CD14-positive monocyte (primary cell): ENCODE data around the gene NOS1. TPM values are rescaled to one million over a fixed set of nuclear protein-coding genes. Genes with fewer than 3 reads are reported as not detected.
"Not testable (repeated sequence)": the region's sequence is repeated elsewhere in the genome, so short reads cannot be mapped to it uniquely, and the experiment has no call there.

ENCODE experiments used
- DNase-seq, 3 donors: peaks; one replicate each; pipeline ENCODE4 v3.0.0-alpha.2; 2011 to 2022
- H2AFZ ChIP-seq: 2 replicates; pipeline ENCODE4 v1.6.0; 2012; ENCODE audit warnings: mild to moderate bottlenecking, low read depth, low read length, inconsistent platforms; ENCODE audit not compliant: insufficient read depth, poor library complexity, severe bottlenecking
- H3K27ac ChIP-seq, 2 donors: 1 replicate in 1 of 2; 2 replicates in 1 of 2; pipeline ENCODE4 v1.5.1; 2012 to 2013; ENCODE audit warnings: low read length in 2 of 2, control low read depth in 1 of 2, inconsistent platforms in 1 of 2, low read depth in 1 of 2, mild to moderate bottlenecking in 1 of 2
- H3K27me3 ChIP-seq, 2 donors: one replicate each; pipeline versions ENCODE4 v1.6.0 to v1.6.1; 2011 to 2013; ENCODE audit warnings: low read length in 2 of 2; ENCODE audit not compliant: control insufficient read depth in 2 of 2, insufficient read depth in 2 of 2
- H3K36me3 ChIP-seq, 2 donors: replicated peaks in 1 of 2; 1 replicate in 1 of 2; 2 replicates in 1 of 2; pipeline versions ENCODE4 v1.5.1 to v1.6.1; 2012 to 2013; ENCODE audit warnings: low read length in 2 of 2, control low read depth in 1 of 2, inconsistent platforms in 1 of 2, mild to moderate bottlenecking in 1 of 2; ENCODE audit not compliant: insufficient read depth in 2 of 2, control insufficient read depth in 1 of 2
- H3K4me1 ChIP-seq, 2 donors: 1 replicate in 1 of 2; 2 replicates in 1 of 2; pipeline versions ENCODE4 v1.5.1 to v1.6.1; 2012 to 2013; ENCODE audit warnings: low read length in 2 of 2, control low read depth in 1 of 2, inconsistent platforms in 1 of 2, mild to moderate bottlenecking in 1 of 2, moderate library complexity in 1 of 2; ENCODE audit not compliant: insufficient read depth in 2 of 2, control insufficient read depth in 1 of 2
- H3K4me2 ChIP-seq: replicated peaks from 2 replicates; pipeline ENCODE3; 2012; ENCODE audit warnings: low read length, moderate library complexity, mild to moderate bottlenecking; ENCODE audit not compliant: poor library complexity, severe bottlenecking; ENCODE audit errors: extremely low read depth
- H3K4me3 ChIP-seq, 3 experiments: fragments of 200-600 bp in 1 of 3; sonication (generic) in 1 of 3; replicated peaks in 1 of 3; 1 replicate in 2 of 3; 2 replicates in 1 of 3; pipeline ENCODE4 v1.5.1; 2011 to 2013; ENCODE audit warnings: low read length in 3 of 3, mild to moderate bottlenecking in 3 of 3, control low read depth in 2 of 3, low read depth in 2 of 3, inconsistent platforms in 1 of 3, moderate library complexity in 1 of 3
- H3K79me2 ChIP-seq: 2 replicates; pipeline ENCODE4 v1.6.0; 2012; ENCODE audit warnings: mild to moderate bottlenecking, control low read depth, inconsistent platforms, low read length, moderate library complexity; ENCODE audit not compliant: insufficient read depth
- H3K9ac ChIP-seq: 2 replicates; pipeline ENCODE4 v1.6.0; 2017; ENCODE audit warnings: low read length, mild to moderate bottlenecking; ENCODE audit not compliant: insufficient read depth, poor library complexity, severe bottlenecking
- H3K9me3 ChIP-seq, 2 donors: replicated peaks in 1 of 2; 1 replicate in 1 of 2; 2 replicates in 1 of 2; pipeline versions ENCODE4 v1.5.1 to v1.6.1; 2012 to 2013; ENCODE audit warnings: low read length in 2 of 2, control low read depth in 1 of 2; ENCODE audit not compliant: control insufficient read depth in 1 of 2, insufficient read depth in 1 of 2
- H4K20me1 ChIP-seq: 2 replicates; pipeline ENCODE4 v1.6.0; 2012; ENCODE audit warnings: mild to moderate bottlenecking, low read length, control low read depth, moderate library complexity; ENCODE audit not compliant: insufficient read depth
- H3K27ac Mint-ChIP-seq, 7 donors: one replicate each; pipeline ENCODE4 v1.8.0; 2020; ENCODE audit warnings: mild to moderate bottlenecking in 7 of 7, mixed read lengths in 7 of 7, moderate library complexity in 6 of 7, inconsistent platforms in 2 of 7
- H3K27me3 Mint-ChIP-seq, 3 donors: one replicate each; pipeline ENCODE4 v1.8.0; 2021 to 2022; ENCODE audit warnings: low read depth in 3 of 3, mild to moderate bottlenecking in 3 of 3, mixed read lengths in 3 of 3, moderate library complexity in 3 of 3, inconsistent platforms in 1 of 3
- H3K36me3 Mint-ChIP-seq, 2 donors: one replicate each; pipeline ENCODE4 v1.8.0; 2020; ENCODE audit warnings: mixed read lengths in 2 of 2, inconsistent platforms in 1 of 2, mild to moderate bottlenecking in 1 of 2
- H3K4me1 Mint-ChIP-seq: one replicate; pipeline ENCODE4 v1.8.0; 2020; ENCODE audit warnings: mild to moderate bottlenecking, mixed read lengths
- H3K4me3 Mint-ChIP-seq, 2 donors: one replicate each; pipeline ENCODE4 v1.8.0; 2020; ENCODE audit warnings: mild to moderate bottlenecking in 2 of 2, mixed read lengths in 2 of 2, moderate library complexity in 1 of 2
- H3K9me3 Mint-ChIP-seq, 7 donors: one replicate each; pipeline ENCODE4 v1.8.0; 2020 to 2022; ENCODE audit warnings: mixed read lengths in 7 of 7, mild to moderate bottlenecking in 6 of 7, moderate library complexity in 6 of 7, inconsistent platforms in 2 of 7
- WGBS: methylation state at CpG from one replicate; pipeline ENCODE4 v1.1.5; 2013; ENCODE audit warnings: missing lambda C conversion rate; ENCODE audit not compliant: insufficient coverage; 5-methylcytosine and 5-hydroxymethylcytosine counted together
- intact Hi-C, 2 donors: fragments of 100-400 bp; cut with micrococcal nuclease; formaldehyde crosslinking; loops; one replicate each; pipeline versions ENCODE4 v1.15.0 to v1.15.1; 2023
- polyA plus RNA-seq, 3 donors: library from polyadenylated mRNA; depleted of rRNA in 1 of 3; unstranded in 2 of 3; stranded (reverse) in 1 of 3; fragments of 300-500 nt in 2 of 3; fragments of >200 nt in 1 of 3; fragmentation: Illumina TruSeq in 2 of 3; gene quantifications; 1 replicate in 2 of 3; 2 replicates in 1 of 3; pipeline ENCODE4 v1.2.3, GENCODE V29; 2012 to 2021
- TF ChIP-seq, protein P1 (sequence below): fragments of 200-600 bp; IDR thresholded peaks from one replicate; pipeline ENCODE4 v1.8.0; 2022; ENCODE audit warnings: antibody characterized with exemption, mild to moderate bottlenecking

The NOS1 gene
- polyA plus RNA-seq, 3 donors, result not detected

DNA sequence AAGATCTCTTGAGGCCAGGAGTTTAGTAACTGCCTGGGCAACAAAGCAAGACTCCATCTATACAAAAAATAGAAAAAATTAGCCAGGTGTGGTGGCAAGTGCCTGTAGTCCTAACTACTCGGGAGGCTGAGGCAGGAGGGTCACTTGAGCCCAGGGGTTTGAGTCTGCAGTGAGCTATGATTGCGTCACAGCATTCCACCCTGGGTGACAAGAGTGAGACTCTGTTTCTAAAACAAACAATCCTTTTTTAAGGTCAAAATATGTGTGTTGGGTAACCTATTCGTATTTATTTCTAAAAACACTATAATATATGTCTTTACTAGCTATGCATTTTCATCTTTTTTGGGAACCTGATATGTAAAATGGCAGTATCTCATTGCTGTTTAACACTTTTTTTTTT lies 178.6 kb downstream of the NOS1 start:
- TF ChIP-seq, protein P1, sequence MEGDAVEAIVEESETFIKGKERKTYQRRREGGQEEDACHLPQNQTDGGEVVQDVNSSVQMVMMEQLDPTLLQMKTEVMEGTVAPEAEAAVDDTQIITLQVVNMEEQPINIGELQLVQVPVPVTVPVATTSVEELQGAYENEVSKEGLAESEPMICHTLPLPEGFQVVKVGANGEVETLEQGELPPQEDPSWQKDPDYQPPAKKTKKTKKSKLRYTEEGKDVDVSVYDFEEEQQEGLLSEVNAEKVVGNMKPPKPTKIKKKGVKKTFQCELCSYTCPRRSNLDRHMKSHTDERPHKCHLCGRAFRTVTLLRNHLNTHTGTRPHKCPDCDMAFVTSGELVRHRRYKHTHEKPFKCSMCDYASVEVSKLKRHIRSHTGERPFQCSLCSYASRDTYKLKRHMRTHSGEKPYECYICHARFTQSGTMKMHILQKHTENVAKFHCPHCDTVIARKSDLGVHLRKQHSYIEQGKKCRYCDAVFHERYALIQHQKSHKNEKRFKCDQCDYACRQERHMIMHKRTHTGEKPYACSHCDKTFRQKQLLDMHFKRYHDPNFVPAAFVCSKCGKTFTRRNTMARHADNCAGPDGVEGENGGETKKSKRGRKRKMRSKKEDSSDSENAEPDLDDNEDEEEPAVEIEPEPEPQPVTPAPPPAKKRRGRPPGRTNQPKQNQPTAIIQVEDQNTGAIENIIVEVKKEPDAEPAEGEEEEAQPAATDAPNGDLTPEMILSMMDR, result no peak

DNA sequence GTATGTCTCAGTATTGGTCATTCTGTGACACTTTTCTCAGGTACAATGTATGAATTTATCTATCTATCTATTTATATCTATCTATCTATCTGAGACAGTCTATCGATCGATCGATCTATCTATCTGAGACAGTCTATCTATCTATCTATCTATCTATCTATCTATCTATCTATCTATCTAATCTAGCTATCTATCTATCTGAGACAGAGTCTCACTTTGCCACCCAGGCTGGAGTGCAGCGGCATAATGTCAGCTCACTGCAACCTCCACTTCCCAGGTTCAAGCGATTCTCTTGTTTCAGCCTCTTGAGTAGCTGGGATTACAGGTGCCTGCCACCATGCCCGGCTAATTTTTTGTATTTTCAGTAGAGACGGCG lies 180.0 kb downstream of the NOS1 start:
- Mint-ChIP-seq H3K36me3 (peaks cover 67 to 90% of the 10 kb centered on the region in 2 donors), H3K9me3 (peaks cover 0 to 12% (median 3%) of the 10 kb centered on the region in 7 donors)
- H3K4me2 ChIP-seq, intact Hi-C loops, H3K4me3 ChIP-seq, H3K4me1 ChIP-seq, H3K27ac ChIP-seq, H2AFZ ChIP-seq, H3K27ac Mint-ChIP-seq, H3K4me1 Mint-ChIP-seq, H3K27me3 Mint-ChIP-seq, H3K9ac ChIP-seq, H3K79me2 ChIP-seq, H3K4me3 Mint-ChIP-seq, H3K27me3 ChIP-seq, DNase-seq, H4K20me1 ChIP-seq, H3K9me3 ChIP-seq: not testable (repeated sequence)
- WGBS, result 100% methylated on average over 2 of the region's 8 CpGs
- H3K36me3 ChIP-seq, result peaks cover 36 to 95% of the 10 kb centered on the region in 2 donors

More for the DNA sequence above, 178.6 kb downstream of the NOS1 start:
- no peaks in the 10 kb centered on the region for H3K79me2 ChIP-seq
- H3K4me3 Mint-ChIP-seq, result no peak overlapping the region
- WGBS, result no CpG with 5 or more reads among the region's 3 CpGs
- no peak overlapping the region for H3K4me3 ChIP-seq
- no peak overlapping the region for H3K4me2 ChIP-seq
- no peaks in the 10 kb centered on the region for H3K4me1 ChIP-seq
- H3K27me3 ChIP-seq, result no peaks in the 10 kb centered on the region
- H4K20me1 ChIP-seq, result no peaks in the 10 kb centered on the region
- intact Hi-C loops, result no loop called here
- no peaks in the 10 kb centered on the region for H3K4me1 Mint-ChIP-seq
- H2AFZ ChIP-seq, result no peak overlapping the region
- H3K36me3 Mint-ChIP-seq, result peaks cover 65 to 89% of the 10 kb centered on the region in 2 donors
- H3K27ac Mint-ChIP-seq, result no peak overlapping the region
- H3K36me3 ChIP-seq, result peaks cover 33 to 90% of the 10 kb centered on the region in 2 donors
- H3K9ac ChIP-seq, result no peak overlapping the region
- no peak overlapping the region for H3K27ac ChIP-seq
- peaks cover 0 to 12% (median 3%) of the 10 kb centered on the region in 7 donors for H3K9me3 Mint-ChIP-seq
- no peak for DNase-seq
- no peaks in the 10 kb centered on the region for H3K27me3 Mint-ChIP-seq
- peaks cover 4 to 5% of the 10 kb centered on the region in 2 donors for H3K9me3 ChIP-seq
